Adipose tissue (tissue), 3 donors: ENCODE data around the gene KCNQ1OT1. TPM values are rescaled to one million over a fixed set of nuclear protein-coding genes. Genes with fewer than 3 reads are reported as not detected.

Source experiments
- H3K27ac ChIP-seq: one replicate; pipeline ENCODE4 v1.5.1; 2013; ENCODE audit warnings: low read depth, low read length
- WGBS, 3 donors: extraction: QIAGEN DNeasy Blood & Tissue Kit; methylation state at CpG; one replicate each; pipeline ENCODE4 v1.1.7; 2013; 5-methylcytosine and 5-hydroxymethylcytosine counted together
- polyA plus RNA-seq, 3 donors: library from polyadenylated mRNA; stranded (reverse); fragments of 200-250 nt; gene quantifications; one replicate each; pipeline ENCODE4 v1.2.3, GENCODE V29; 2013
- donor health status: healthy with polysubstance abuse.
- donor health status: Bipolar disorder and iron deficiency.
- donor health status: healthy.

Gene KCNQ1OT1
- polyA plus RNA-seq, 3 donors, result 0.03 to 0.45 (median 0.06) TPM

GRCh38 chr11:2574553-2575535 lies 125.0 kb downstream of the KCNQ1OT1 start:
- WGBS, 3 donors, result 84 to 89% (median 85%) methylated on average over 40 to 45 of the region's 45 CpGs
- no peak overlapping the region for H3K27ac ChIP-seq

GRCh38 chr11:2574043-2574552 lies 125.7 kb downstream of the KCNQ1OT1 start:
- WGBS, 3 donors, result 87 to 90% (median 89%) methylated on average over 17 to 22 of the region's 22 CpGs
- no peak overlapping the region for H3K27ac ChIP-seq

GRCh38 chr11:2573240-2574042 lies 126.4 kb downstream of the KCNQ1OT1 start:
- H3K27ac ChIP-seq, result no peak overlapping the region
- 94 to 96% (median 95%) methylated on average over 27 to 28 of the region's 28 CpGs for WGBS, 3 donors

GRCh38 chr11:2572491-2573239 lies 127.1 kb downstream of the KCNQ1OT1 start:
- 96 to 98% (median 97%) methylated on average over 33 of the region's 33 CpGs for WGBS, 3 donors
- no peak overlapping the region for H3K27ac ChIP-seq

GRCh38 chr11:2571598-2572281 lies 128.1 kb downstream of the KCNQ1OT1 start:
- H3K27ac ChIP-seq, result no peak overlapping the region
- 97 to 98% (median 98%) methylated on average over 15 to 23 of the region's 23 CpGs for WGBS, 3 donors

GRCh38 chr11:2570841-2571597 lies 128.8 kb downstream of the KCNQ1OT1 start:
- 96 to 98% (median 98%) methylated on average over 23 to 25 of the region's 25 CpGs for WGBS, 3 donors
- H3K27ac ChIP-seq, result no peak overlapping the region

- 97 to 98% (median 98%) methylated on average over 23 to 26 of the region's 26 CpGs for WGBS, 3 donors
- no peak overlapping the region for H3K27ac ChIP-seq
These were observed 129.5 kb downstream of the KCNQ1OT1 start for GRCh38 chr11:2570211-2570811.

- no peak overlapping the region for H3K27ac ChIP-seq
- WGBS, 3 donors, result 96 to 97% (median 96%) methylated on average over 10 of the region's 10 CpGs
These were observed 130.0 kb downstream of the KCNQ1OT1 start for GRCh38 chr11:2569731-2570210.

- WGBS, 3 donors, result 74 to 92% (median 82%) methylated on average over 12 to 14 of the region's 14 CpGs
- H3K27ac ChIP-seq, result no peak overlapping the region
These were observed 130.5 kb downstream of the KCNQ1OT1 start for GRCh38 chr11:2569321-2569721.

GRCh38 chr11:2567026-2567671 lies 132.6 kb downstream of the KCNQ1OT1 start:
- 84 to 93% (median 92%) methylated on average over 5 of the region's 5 CpGs for WGBS, 3 donors
- no peak overlapping the region for H3K27ac ChIP-seq

- 85 to 92% (median 92%) methylated on average over 16 of the region's 16 CpGs for WGBS, 3 donors
- H3K27ac ChIP-seq, result no peak overlapping the region
These were observed 133.4 kb downstream of the KCNQ1OT1 start for GRCh38 chr11:2566223-2567025.

- 91 to 96% (median 91%) methylated on average over 13 of the region's 13 CpGs for WGBS, 3 donors
- H3K27ac ChIP-seq, result no peak overlapping the region
These were observed 134.2 kb downstream of the KCNQ1OT1 start for GRCh38 chr11:2565447-2566222.

- no peak overlapping the region for H3K27ac ChIP-seq
- WGBS, 3 donors, result 74 to 89% (median 79%) methylated on average over 16 of the region's 16 CpGs
These were observed 135.0 kb downstream of the KCNQ1OT1 start for GRCh38 chr11:2564588-2565425.

- H3K27ac ChIP-seq, result no peak overlapping the region
- 91 to 96% (median 94%) methylated on average over 14 of the region's 14 CpGs for WGBS, 3 donors
These were observed 135.7 kb downstream of the KCNQ1OT1 start for GRCh38 chr11:2564008-2564530.
